GM21619 (cell line): ENCODE data around the gene SOAT2.
"Not testable (repeated sequence)": the region's sequence is repeated elsewhere in the genome, so short reads cannot be mapped to it uniquely, and the experiment has no call there.

ENCODE experiments used
- ATAC-seq: cut with Tn5 transposase; IDR thresholded peaks from one replicate; pipeline ENCODE4 v1.9.1; 2021; ENCODE audit not compliant: unreplicated experiment

Gene SOAT2

GRCh38 chr12:53101931-53102781 is 1.1 kb upstream of the SOAT2 start:
- no peak for ATAC-seq

GRCh38 chr12:53103860-53104305 is 597 bp downstream of the SOAT2 start:
- no peak for ATAC-seq

- ATAC-seq: no peak
Observed at GRCh38 chr12:53105256-53105655, 2.0 kb downstream of the SOAT2 start.

GRCh38 chr12:53105712-53106439 is 2.6 kb downstream of the SOAT2 start:
- ATAC-seq: no peak

GRCh38 chr12:53107122-53107521 is 3.8 kb downstream of the SOAT2 start:
- no peak for ATAC-seq

GRCh38 chr12:53112431-53112830 is 9.1 kb downstream of the SOAT2 start:
- not testable (repeated sequence) for ATAC-seq

GRCh38 chr12:53113136-53113705 is 9.9 kb downstream of the SOAT2 start:
- no peak for ATAC-seq

GRCh38 chr12:53113951-53114350 is 10.7 kb downstream of the SOAT2 start:
- ATAC-seq: no peak

- ATAC-seq: no peak
Observed at GRCh38 chr12:53115112-53115890, 12.0 kb downstream of the SOAT2 start.

GRCh38 chr12:53115891-53116648 is 12.8 kb downstream of the SOAT2 start:
- ATAC-seq: no peak

GRCh38 chr12:53118751-53119300 is 15.5 kb downstream of the SOAT2 start:
- ATAC-seq: no peak

GRCh38 chr12:53120685-53121525 is 17.6 kb downstream of the SOAT2 start:
- ATAC-seq: no peak

GRCh38 chr12:53122961-53123468 is 19.7 kb downstream of the SOAT2 start:
- no peak for ATAC-seq

- no peak for ATAC-seq
Observed at GRCh38 chr12:53123578-53124351, 20.5 kb downstream of the SOAT2 start.

- ATAC-seq: no peak
Observed at GRCh38 chr12:53124352-53124723, 21.1 kb downstream of the SOAT2 start.

GRCh38 chr12:53127169-53127568 is 23.9 kb downstream of the SOAT2 start:
- ATAC-seq: no peak

GRCh38 chr12:53128780-53129569 is 25.7 kb downstream of the SOAT2 start:
- ATAC-seq: no peak
